NCI-H1436 (cell line): Measurements from ENCODE around the gene PRICKLE1.

Experiments used
- DNase-seq: peaks from one replicate; lab custom pipeline; 2025; lab: John Stamatoyannopoulos, UW

PRICKLE1 gene

GRCh38 chr12:42588524-42589464 is 752 bp downstream of the PRICKLE1 start:
- no peak for DNase-seq

- DNase-seq: no peak
These were observed 1.7 kb downstream of the PRICKLE1 start for GRCh38 chr12:42587601-42588523.

GRCh38 chr12:42586268-42586667 is 3.3 kb downstream of the PRICKLE1 start:
- DNase-seq: no peak

GRCh38 chr12:42585841-42586216 is 3.7 kb downstream of the PRICKLE1 start:
- DNase-seq: no peak

GRCh38 chr12:42585154-42585840 is 4.2 kb downstream of the PRICKLE1 start:
- DNase-seq: no peak

- no peak for DNase-seq
These were observed 4.9 kb downstream of the PRICKLE1 start for GRCh38 chr12:42584651-42585111.

- DNase-seq: no peak
These were observed 6.5 kb downstream of the PRICKLE1 start for GRCh38 chr12:42583016-42583415.

GRCh38 chr12:42582498-42582897 is 7.0 kb downstream of the PRICKLE1 start:
- DNase-seq: no peak

- DNase-seq: no peak
These were observed 7.5 kb downstream of the PRICKLE1 start for GRCh38 chr12:42582050-42582449.

- DNase-seq: no peak
These were observed 13.2 kb downstream of the PRICKLE1 start for GRCh38 chr12:42576374-42576773.

- DNase-seq: no peak
These were observed 13.8 kb downstream of the PRICKLE1 start for GRCh38 chr12:42575717-42576116.

GRCh38 chr12:42574851-42575266 is 14.7 kb downstream of the PRICKLE1 start:
- DNase-seq: peak; percentile 8

GRCh38 chr12:42571327-42572009 is 18.1 kb downstream of the PRICKLE1 start:
- DNase-seq: no peak

- no peak for DNase-seq
These were observed 19.5 kb downstream of the PRICKLE1 start for GRCh38 chr12:42570076-42570475.

GRCh38 chr12:42568952-42569915 is 20.3 kb downstream of the PRICKLE1 start:
- peak; percentile 10 for DNase-seq

- no peak for DNase-seq
These were observed 23.9 kb downstream of the PRICKLE1 start for GRCh38 chr12:42565633-42566032.

- no peak for DNase-seq
These were observed 24.6 kb downstream of the PRICKLE1 start for GRCh38 chr12:42564996-42565395.

- no peak for DNase-seq
These were observed 25.0 kb downstream of the PRICKLE1 start for GRCh38 chr12:42564556-42564955.

- DNase-seq: no peak
These were observed 28.6 kb downstream of the PRICKLE1 start for GRCh38 chr12:42560977-42561376.

GRCh38 chr12:42557586-42558172 is 31.9 kb downstream of the PRICKLE1 start:
- DNase-seq: no peak
